GM19438 (cell line): ENCODE data around the gene FUT9.

ENCODE experiments used
- ATAC-seq: cut with Tn5 transposase; IDR thresholded peaks from one replicate; pipeline ENCODE4 v1.9.1; 2021; ENCODE audit warnings: low read depth; ENCODE audit not compliant: unreplicated experiment

FUT9 gene

DNA sequence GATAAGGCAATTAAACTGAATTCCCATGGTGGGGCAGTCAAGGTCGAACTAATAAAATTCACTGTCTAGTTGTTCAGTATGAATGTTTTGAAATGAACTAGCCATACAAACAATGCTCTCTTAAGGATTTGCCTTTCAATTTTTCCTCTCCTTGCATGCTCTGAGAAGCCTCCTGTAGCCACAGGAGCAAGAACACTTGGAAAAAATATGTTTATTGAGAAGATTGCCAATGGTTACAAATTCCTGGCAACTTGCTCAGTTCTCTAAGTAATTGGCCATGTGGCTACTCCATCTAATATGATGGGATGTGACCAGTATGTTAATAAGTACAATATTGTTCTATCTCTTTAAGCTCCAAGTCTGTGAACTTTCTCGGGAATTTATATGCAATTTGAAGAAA lies 49.4 kb downstream of the FUT9 start:
- no peak for ATAC-seq

DNA sequence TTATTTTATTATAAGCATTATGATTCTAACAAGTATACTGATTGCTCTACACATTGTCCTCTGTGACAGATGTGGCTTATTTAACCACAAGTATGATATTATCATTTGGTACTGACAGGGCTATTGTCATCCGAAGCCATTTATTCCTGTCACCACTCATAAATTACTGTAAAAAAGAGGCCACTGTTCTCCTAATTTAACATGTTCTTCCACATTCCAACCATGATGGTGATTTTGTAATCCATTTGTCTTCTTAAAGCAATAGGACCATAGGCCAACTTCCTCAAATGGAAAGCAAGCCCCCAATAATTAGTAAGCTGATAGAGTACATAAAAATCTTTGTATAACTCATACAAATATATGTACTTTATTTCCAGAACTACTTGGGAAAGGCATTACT lies 50.6 kb downstream of the FUT9 start:
- no peak for ATAC-seq

DNA sequence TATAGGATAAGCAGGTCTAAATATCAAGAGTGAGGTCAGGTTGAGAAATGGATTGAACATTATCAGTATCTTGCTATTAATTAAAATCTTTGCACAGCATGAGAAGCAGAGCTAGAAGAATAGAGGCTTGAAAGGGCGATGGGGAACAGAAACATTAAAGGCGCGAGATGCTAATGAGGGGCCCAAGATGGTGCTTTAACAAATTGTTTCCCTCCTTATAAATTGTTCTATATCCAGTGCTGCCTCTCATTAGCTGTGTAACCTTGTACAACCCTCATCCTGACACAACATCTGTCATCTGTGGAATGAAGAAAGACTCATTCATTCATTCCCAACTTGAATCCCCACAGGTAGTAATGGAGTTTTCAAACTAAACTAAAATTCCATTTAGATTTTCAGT lies 57.8 kb downstream of the FUT9 start:
- ATAC-seq, result no peak

DNA sequence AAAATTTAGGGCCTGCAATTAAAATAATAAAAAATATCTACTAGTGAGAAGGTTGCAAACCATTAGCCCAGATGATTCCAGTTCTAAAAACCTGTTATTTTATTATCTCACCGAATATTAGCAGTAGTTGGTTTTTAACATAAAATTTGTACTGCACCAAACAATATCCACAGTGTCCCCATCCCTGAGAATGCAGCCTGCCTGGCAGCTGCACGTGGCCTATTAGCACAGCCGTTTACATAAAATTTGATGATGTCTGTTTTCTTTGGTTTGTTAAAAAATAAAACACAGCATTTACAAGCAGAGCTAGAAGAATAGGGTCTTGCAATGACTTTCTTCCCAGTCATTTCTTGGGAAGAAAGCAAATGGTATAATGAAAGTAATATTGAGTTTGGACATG lies 58.2 kb downstream of the FUT9 start:
- ATAC-seq, result no peak

DNA sequence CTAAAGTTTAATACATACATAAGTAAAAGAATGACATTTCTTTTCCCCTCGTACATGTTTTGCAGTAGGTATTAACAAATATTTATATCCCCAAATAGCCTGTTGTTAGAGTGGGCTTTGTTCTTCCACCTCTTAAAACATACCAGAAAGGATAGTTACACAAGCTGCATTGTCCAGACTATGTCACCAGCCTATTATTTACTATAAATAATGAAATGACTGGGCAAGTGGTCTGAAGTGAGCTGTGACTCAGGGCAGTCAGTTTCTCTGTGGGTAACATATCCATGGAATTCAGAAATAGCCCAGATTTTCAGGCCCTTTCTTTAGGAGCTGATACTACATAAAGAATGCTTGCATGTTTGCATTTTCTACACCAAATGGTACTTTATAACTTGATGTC lies 60.1 kb downstream of the FUT9 start:
- no peak for ATAC-seq

DNA sequence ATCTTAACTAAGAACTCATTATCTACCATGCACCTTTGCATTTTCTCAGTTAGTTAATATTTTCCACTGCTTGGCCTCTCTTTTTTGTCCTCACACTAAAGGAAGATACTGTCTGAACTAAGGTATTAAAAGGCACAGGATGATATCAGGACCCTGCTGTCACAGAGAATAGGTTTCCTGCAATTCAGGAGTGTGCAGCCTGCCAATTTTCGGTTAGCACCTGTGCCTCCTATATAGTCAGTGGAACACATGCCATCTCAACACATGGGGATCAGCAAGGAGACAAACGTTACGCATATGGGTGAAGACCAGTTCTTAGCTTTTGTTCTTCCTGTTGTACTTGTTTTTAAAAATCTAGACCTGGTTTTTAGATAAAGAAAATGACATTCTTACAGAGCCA lies 71.0 kb downstream of the FUT9 start:
- no peak for ATAC-seq

DNA sequence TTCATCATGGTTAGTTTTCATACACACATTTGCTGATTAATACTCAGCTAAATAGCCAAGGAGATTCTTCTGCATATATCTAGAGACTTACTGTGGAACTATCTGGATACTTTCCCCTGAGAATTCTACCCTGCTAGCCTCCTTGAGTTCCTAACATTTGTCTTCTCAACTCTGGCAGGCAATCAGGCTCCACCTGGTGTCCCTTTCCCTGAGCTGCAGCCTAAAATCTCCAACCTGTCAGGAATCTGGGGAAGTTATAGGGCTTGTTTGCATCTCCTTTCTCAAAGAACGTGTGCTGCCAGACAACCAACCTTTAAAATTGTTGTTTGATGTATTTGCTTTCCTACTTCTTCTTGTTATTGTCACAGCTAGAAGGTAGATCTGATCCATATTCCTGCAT lies 73.4 kb downstream of the FUT9 start:
- ATAC-seq, result no peak

DNA sequence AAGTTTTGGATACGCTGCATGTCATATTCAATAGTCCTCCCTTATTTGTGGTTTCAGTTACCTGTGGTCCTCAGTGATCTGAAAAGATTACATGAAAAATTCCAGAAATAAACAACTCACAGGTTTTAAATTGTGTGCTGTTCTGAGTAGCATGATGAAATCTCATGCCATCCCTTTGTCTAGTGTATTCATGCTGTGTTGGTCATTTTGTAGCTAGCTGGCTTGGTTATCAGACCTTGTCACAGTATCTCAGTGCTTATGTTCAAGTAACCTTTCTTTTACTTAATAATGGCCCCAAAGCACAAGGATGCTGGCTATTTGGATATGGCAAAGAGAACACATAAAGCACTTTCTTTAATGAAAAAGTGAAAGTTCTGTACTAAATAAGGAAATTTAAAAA lies 78.3 kb downstream of the FUT9 start:
- ATAC-seq, result no peak

DNA sequence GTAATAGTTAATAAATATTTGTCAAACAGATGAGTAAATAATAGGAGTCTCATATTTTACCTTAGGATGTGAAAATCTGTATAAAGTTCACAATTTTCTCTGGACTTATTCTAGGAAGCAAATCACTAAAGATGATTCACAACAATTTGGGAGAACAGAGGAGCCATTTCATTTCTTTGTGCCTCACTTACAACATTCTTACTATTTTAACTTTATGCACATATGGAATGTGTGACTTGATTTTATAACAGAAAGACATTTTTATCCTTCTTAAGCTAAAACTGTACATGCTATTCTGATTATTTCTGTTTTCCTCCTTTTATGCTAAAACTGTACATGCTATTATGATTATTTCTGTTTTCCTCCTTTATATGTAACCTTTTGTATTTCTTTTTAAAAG lies 83.3 kb downstream of the FUT9 start:
- ATAC-seq, result no peak

DNA sequence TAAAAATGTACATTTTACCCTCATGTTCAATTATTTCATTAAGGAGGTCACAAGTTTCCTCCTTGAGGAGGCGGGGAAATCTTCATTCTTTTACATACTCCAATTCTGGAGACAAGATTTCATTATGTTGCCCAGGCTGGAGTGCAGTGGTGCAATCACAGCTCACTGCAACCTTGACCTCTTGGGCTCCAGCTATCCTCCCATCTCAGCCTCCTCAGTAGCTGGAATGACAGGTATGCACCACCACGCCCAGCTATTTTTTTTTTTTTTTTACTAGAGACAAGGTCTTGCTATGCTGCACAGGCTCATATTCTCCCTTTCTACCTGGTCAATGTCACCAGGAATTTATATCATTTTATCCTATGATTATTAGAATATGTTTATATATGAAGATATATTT lies 85.8 kb downstream of the FUT9 start:
- no peak for ATAC-seq

DNA sequence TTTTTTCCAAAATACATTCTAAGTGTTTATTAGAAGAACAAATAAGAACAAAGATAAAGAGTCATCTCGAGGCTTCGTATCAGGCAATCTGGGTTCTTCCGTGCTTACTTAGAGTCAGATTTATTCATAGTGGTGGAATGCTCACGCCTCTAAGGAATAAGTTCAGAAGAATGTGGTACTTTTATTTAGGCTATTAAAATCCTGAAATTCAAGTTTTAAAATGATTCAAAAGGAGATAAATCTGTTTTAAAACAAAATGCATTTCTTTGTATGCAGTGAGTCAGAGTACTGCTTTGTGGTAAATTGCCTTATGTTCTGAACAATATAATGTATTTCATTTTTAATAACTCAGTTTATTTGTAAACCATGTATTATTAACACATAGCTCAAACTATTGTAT lies 89.1 kb downstream of the FUT9 start:
- ATAC-seq, result no peak

DNA sequence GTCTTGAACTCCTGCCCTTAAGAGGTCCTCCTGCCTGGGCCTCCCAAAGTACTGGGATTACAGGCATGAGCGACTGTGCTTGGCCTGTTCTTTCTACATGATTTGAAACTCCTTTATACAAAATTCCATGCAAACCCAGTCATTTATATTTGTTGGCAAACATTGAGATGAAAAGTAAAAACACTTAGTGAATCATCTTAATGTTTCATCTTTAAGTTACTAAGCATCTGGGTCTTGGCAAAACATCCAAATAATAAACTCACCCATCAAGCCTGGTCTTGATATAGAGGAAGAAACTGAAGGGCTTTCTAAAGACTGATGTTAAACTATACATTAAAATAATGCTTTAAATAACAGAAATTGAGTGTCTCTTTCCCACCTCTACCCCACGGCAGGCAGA lies 95.1 kb downstream of the FUT9 start:
- ATAC-seq, result no peak

DNA sequence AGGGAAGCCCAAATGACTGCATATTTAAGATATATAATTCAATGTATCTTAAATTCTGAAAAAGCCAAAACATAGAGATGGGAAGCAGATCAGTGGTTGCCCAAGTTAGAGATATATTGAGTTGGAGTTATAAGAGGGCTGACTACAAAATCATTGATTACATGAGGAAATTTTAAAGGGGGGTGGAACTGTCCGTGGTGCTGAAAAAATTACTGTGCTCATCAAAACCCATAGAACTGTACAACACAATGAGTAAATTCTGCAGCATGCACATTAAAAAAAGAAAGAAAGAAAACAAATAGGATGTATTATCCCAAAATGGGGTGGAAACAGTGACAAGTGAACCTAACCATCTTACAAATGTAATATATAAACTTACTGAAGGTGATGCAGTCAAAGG lies 100.9 kb downstream of the FUT9 start:
- ATAC-seq, result no peak

DNA sequence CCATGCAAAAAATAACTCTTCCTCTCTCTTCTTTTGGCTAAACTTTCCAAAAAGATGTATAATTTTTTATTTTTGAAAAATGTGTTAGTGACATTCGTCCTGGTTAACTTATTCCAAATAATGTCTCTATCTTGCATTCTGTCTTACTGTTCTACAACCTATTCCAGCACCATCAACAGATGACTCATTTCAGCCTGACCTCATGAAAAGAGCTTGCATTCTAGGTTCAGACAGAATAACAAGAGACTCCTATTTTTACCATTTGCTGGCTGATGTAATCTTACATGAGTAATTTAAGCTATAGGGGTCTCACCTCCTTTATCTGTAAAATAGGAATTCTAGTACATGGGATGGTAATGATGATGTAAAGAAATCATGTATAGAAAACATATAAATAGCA lies 109.0 kb downstream of the FUT9 start:
- no peak for ATAC-seq

DNA sequence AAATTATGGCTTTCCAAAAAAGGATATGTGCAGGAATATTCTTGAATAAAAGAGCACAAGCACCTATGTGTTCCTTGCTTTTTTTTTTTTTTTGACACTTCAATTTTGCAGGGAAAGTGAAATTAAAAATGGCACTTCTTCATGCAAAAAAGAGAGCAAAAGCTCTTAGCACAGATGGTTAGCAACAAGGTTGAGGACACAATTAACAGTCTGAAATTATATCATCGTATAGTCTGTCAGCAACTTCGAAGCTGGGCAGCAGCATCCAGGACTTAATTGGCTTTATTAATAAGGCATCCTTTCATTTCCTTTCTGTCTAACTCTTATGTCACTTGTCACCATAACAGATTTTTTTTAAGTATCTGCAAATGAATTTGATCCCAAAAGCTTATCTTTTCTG lies 122.6 kb downstream of the FUT9 start:
- ATAC-seq, result no peak

DNA sequence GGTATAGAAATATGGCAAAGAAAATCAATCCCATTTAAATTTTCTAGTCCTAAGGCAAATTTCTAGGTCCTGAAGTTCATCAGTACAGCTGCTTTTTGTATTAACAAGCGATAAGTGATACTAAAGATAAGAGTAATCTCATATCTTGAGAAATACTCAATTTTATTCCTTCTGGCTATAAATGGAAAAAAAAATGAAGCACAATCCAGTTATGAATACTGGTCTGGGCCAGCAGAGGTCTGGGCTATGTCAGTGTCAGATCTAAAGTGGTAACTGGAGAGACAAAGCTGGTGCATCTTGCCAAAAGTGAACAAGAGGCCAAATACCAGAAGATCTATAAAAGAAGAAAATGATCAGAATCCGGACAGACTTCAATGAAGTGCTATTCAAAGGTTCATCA lies 126.4 kb downstream of the FUT9 start:
- no peak for ATAC-seq

DNA sequence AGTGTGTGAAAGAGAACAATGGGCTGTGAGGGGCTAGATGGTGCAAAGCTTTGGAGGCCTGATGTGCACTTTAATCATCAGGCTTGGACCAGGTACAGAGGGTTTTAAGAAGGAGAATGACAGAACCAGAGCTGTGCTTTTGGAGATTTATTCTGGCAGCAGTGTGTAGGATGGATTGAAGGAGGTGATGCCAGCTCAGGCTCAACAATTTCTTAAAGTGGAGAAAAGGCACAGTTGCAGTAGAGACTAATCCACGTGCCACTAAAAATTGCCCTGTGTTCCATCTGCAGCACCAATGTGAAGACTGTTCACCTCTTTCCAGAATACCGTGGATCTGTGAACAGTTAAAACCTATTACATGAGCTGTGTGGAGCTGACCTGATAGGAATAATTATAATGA lies 134.7 kb downstream of the FUT9 start:
- ATAC-seq, result no peak

DNA sequence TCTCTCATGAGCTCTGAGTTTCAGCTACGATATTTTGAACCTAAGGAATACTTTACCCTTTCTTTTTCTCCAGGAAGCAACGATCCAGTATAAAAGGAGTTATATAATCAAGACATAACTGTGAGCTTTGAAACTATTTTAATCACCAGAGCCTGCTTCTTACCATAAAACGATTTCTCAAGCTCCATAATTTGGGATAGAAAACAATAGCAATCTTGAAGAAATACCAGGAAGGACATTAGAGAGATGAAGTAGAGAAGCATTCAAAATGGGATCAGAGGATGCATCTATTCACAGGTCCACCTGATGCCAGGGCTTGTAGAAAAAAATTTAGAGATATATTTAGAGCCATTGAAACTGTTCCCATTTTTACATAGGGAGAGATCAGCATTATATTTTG lies 135.9 kb downstream of the FUT9 start:
- ATAC-seq, result no peak

DNA sequence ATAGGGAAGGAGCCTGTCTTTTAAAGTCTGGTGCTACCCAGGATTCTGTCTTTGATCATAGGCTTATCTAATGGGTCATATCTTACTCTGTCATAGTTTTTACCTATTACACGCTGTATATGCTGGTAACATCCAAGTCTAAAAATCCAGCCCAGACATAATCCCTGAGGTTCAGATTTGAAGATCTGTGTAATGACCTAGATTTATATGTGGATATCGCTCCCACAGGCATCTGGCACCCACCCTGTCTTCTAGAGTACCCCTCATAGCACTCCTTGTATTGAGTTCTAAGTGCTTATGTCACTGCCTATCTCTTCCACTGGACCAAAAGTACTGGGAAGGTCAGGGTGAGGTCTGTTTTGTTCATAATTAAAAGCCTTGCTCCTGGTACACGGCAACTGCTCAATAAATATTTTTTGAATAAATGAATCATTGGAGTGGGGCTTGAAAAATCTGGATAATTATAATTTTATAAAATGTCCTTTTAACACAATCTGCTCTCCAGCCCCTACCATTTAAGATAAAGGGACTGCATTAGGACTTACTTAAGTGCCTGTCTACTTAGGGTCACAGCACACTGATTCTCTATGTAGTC lies 136.4 kb downstream of the FUT9 start:
- ATAC-seq, result no peak

DNA sequence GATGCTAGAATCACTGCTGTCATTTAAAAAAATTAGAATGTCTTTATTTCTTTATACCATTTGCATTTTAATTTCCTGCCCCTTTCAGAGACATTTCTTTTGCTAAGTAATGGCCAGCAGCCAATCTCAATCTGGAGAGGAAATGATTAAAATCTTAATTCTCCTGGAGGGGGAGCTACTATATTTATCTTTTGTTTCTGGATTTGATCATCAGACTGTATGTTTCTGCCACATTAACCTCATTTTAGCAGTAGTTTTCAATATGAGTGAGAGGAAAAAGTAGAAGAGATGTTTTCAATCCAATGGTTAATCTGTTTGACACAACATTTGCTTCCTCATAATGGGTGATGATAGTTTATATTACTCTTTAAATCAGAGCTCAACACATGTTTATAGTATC lies 138.0 kb downstream of the FUT9 start:
- ATAC-seq, result no peak

DNA sequence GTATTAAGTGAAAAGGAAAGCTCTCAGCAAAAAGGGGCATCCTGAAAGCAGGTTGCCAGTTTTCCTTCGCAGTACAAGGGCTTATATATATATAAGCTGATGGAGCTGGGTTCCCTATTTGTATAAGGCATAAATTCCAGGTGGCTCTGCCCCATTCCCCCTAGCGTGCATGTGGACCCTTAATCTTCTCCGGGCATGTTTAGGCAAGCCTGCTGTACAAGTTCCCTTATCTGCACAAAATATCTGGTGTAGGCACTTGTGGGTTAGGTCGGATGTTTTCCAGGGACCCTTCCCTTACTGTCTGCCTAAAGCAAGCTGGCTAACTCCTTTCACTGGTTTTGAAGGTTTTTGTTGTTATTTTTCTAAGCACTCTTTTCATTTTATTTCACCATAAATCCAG lies 140.7 kb downstream of the FUT9 start:
- no peak for ATAC-seq

DNA sequence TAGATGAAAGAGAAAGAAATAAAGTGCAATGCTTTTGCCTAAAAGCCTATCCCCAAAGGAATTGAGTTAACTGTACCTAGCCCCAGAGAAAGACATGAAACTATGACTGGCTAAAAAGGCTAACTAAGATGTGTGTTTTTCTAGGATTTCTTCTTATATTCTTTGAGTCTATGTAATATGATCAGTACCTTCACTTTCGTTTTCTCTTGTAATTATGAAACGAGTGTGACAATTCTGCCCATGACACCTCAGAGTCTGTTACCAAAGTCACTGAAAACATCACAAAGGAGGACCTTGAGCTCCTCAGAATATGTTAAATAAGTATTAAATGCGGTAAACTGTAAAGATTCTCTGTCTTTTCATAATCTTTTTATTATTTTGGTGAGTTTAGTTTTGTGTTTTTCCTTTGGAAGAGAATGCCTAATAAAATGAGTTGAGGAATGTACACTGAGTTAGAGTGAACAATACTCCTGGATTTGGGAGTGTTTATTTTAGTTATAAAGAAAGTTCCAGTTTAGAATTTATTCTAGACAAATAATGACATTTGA lies 141.3 kb downstream of the FUT9 start:
- peak; percentile 71 for ATAC-seq

DNA sequence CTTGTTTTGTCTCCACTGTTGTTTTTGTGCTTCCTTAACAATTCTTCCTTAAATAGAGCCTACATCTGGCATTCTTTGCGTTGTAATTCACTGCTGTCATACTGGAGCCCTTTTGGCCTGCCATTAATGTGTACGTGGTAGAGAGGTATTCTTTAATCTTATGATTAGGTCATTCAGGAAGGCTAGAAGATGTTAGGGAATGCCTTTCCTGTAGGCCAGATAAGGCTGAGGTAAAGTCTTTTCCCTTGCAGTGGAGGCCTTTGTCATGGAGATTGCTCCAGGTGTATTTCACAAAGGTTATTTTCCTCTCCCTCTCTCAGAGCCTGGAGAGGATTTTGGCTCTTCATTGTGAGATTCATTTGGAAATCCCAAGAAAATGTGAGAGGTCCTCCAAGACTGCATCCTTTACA lies 146.9 kb downstream of the FUT9 start:
- no peak for ATAC-seq
